Measurements from ENCODE around the gene DPP6.

- TF ChIP-seq HDAC2 (IDR thresholded peaks at IDR 0.05) = no peak
- no peak for TF ChIP-seq SP2 (IDR thresholded peaks at IDR 0.05; ENCODE audit: extremely low read depth, low read depth, low read length, poor library complexity, severe bottlenecking)
- TF ChIP-seq MAX (CRISPR knock-in tag; IDR thresholded peaks at IDR 0.05) = no peak
- TF ChIP-seq RCOR1 (IDR thresholded peaks at IDR 0.05; ENCODE audit: borderline replicate concordance in 1 of 2, low read depth in 2 of 2, low read length in 2 of 2) = no peak
- TF ChIP-seq HNRNPUL1 (IDR thresholded peaks at IDR 0.05; ENCODE audit: low read length) = no peak
- TF ChIP-seq MEF2A (IDR thresholded peaks at IDR 0.05; ENCODE audit: control insufficient read depth, low read depth, low read length) = no peak
- TF ChIP-seq USF1 (CRISPR knock-in tag; IDR thresholded peaks at IDR 0.05) = no peak
- TF ChIP-seq YY1 (IDR thresholded peaks at IDR 0.05; ENCODE audit: borderline replicate concordance in 1 of 3, control insufficient read depth in 1 of 3, extremely low read depth in 1 of 3, insufficient read depth in 3 of 3, insufficient read length in 1 of 3, insufficient replicate concordance in 2 of 3, low read depth in 1 of 3, low read length in 2 of 3) = no peak
- TF ChIP-seq CTCF (IDR thresholded peaks at IDR 0.05 in 2 of 3, conservative IDR thresholded peaks at IDR 0.05 in 1 of 3; ENCODE audit: insufficient read depth in 2 of 3, low read depth in 1 of 3, low read length in 3 of 3) = no peak
- no peak for TF ChIP-seq TAF1 (IDR thresholded peaks at IDR 0.05; ENCODE audit: control insufficient read depth, extremely low read depth, insufficient read depth, low read length, severe bottlenecking)
Measured at GRCh38 chr7:154644366-154644765, 592.2 kb downstream of the DPP6 start.
